BJ (cell line): Measurements from ENCODE around the gene CMC1. TPM values are rescaled to one million over a fixed set of nuclear protein-coding genes. Genes with fewer than 3 reads are reported as not detected.

Experiments used
- CTCF ChIA-PET: fragments of 350-600 bp; formaldehyde crosslinking; extraction: SDS; loops from one replicate; lab custom pipeline; 2021; ENCODE audit warnings: antibody characterized with exemption, inconsistent platforms; lab: Yijun Ruan, JAX
- POLR2A ChIA-PET: fragments of 300-600 bp; sonication (Branson Sonifier 250); formaldehyde crosslinking; extraction: SDS; loops from one replicate; lab custom pipeline; 2021; ENCODE audit warnings: antibody characterized with exemption; lab: Charles Lee
- DNase-seq: peaks from one replicate; pipeline ENCODE4 v3.0.0-alpha.2; 2011; ENCODE audit warnings: low read depth
- H3K27me3 ChIP-seq: 2 replicates; pipeline ENCODE4 v1.6.0; 2011; ENCODE audit warnings: low read length; ENCODE audit not compliant: control insufficient read depth, insufficient read depth
- H3K36me3 ChIP-seq: 2 replicates; pipeline ENCODE4 v1.5.1; 2011; ENCODE audit warnings: low read length; ENCODE audit not compliant: control insufficient read depth, insufficient read depth
- H3K4me3 ChIP-seq: 2 replicates; pipeline ENCODE4 v1.5.1; 2011; ENCODE audit warnings: low read depth, mild to moderate bottlenecking, control low read depth, low read length
- CTCF ChIP-seq: IDR thresholded peaks from 2 replicates; pipeline ENCODE4 v1.5.1; 2011; ENCODE audit warnings: low read depth, mild to moderate bottlenecking, control low read depth, inconsistent platforms, low read length, moderate library complexity; ENCODE audit not compliant: insufficient read depth
- polyA plus RNA-seq: library from polyadenylated mRNA; depleted of rRNA; stranded (reverse); fragments of >200 nt; gene quantifications from 2 replicates; pipeline ENCODE4 v1.2.3, GENCODE V29; 2011

Gene CMC1
- polyA plus RNA-seq, 1 experiment, result 8.8 TPM

GRCh38 chr3:28343144-28343543 lies 101.7 kb downstream of the CMC1 start:
- no peak for DNase-seq
- Histone ChIP-seq H3K27me3 (no peaks in the 10 kb centered on the region), H3K4me3 (no peak overlapping the region), H3K36me3 (peaks cover 1% of the 10 kb centered on the region; the same call in 1 of the 2 replicates)
- TF ChIP-seq CTCF, result no peak
- ChIA-PET POLR2A (no interaction called here), CTCF (interaction anchor here (1.7 kb wide), 1 partner anchor 631 kb away, joined by 4 read pairs; no protein-coding TSS in a partner anchor)

- H3K36me3 ChIP-seq, result peaks cover 1% of the 10 kb centered on the region; the same call in 1 of the 2 replicates
- H3K4me3 ChIP-seq, result no peak overlapping the region
- no peak for DNase-seq
- CTCF ChIA-PET, result no interaction called here
- POLR2A ChIA-PET, result no interaction called here
- no peaks in the 10 kb centered on the region for H3K27me3 ChIP-seq
- no peak for TF ChIP-seq CTCF
Observed at GRCh38 chr3:28345690-28346089, 104.3 kb downstream of the CMC1 start.

GRCh38 chr3:28347374-28348264 lies 106.2 kb downstream of the CMC1 start:
- ChIA-PET CTCF (interaction anchor here (0.5 to 1.3 kb wide), 2 partner anchors 12 to 50 kb away, joined by 4 read pairs; no protein-coding TSS in a partner anchor), POLR2A (interaction anchor here (0.6 kb wide), 1 partner anchor 620 kb away, joined by 3 read pairs; no protein-coding TSS in a partner anchor)
- DNase-seq, result peak; percentile 28
- H3K36me3 ChIP-seq, result no peaks in the 10 kb centered on the region
- peak overlapping the region; percentile 58 for H3K4me3 ChIP-seq
- TF ChIP-seq CTCF, result no peak
- H3K27me3 ChIP-seq, result no peaks in the 10 kb centered on the region

- POLR2A ChIA-PET, result interaction anchor here (0.6 kb wide), 1 partner anchor 620 kb away, joined by 3 read pairs; no protein-coding TSS in a partner anchor
- TF ChIP-seq CTCF, result no peak
- Histone ChIP-seq H3K36me3 (no peaks in the 10 kb centered on the region), H3K4me3 (peak overlapping the region; percentile 58), H3K27me3 (no peaks in the 10 kb centered on the region)
- CTCF ChIA-PET, result interaction anchor here (0.5 to 1.3 kb wide), 3 partner anchors 13 to 49 kb away, joined by 3 to 4 read pairs (median 4); no protein-coding TSS in a partner anchor
- DNase-seq, result no peak
Observed at GRCh38 chr3:28348265-28348628, 106.8 kb downstream of the CMC1 start.
